Stimulated activated CD8-positive, alpha-beta memory T cell treated with anti-CD3 and anti-CD28 coated beads, Interleukin-7, amount 100 ng/mL, for 48 hours (primary cell): Measurements from ENCODE around the gene ARHGEF10L.

Source experiments
- DNase-seq, 2 donors: peaks; one replicate each; pipeline ENCODE4 v3.0.0-alpha.2; 2020; ENCODE audit warnings: low read depth in 1 of 2; ENCODE audit errors: extremely low read depth in 1 of 2

The ARHGEF10L gene

DNA sequence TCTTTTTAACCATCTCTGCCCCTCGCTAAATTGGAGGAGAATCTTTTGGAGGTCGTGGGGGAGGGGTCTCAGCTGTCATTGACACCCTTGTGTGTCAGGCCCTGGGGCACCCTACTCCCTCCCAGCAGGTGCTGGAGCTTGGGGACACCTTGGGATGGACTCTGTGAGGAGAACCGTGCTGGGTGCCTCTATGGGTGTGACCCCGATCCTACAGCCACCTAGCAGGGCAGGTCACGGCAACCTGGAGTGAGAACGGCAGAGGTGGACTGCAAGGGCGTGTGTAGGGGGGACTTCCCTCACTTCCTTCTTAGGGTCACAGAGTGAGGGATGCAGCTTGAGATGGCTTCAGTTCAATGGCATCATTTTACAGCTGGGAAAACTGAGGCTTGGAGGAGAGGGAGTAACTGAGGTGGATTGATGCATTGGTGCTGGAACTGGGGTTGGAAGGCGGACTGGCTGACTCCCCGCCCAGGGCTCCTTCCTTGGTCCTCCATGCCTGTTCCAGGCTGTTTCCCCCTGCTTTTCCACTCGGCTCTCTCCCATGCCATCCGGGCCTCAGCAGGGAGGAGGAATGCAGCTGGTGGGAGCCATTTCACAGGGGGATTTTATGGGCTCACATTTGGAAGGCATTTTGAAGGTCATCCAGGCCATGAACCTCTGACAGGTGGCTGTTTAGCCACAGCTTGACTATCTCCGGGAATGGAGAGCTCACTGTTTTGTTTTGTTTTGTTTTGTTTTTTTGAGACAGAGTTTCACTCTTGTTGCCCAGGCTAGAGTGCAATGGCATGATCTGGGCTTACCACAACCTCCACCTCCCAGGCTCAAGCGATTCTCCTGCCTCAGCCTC, 18.8 kb upstream of the ARHGEF10L start:
- DNase-seq = no peak

DNA sequence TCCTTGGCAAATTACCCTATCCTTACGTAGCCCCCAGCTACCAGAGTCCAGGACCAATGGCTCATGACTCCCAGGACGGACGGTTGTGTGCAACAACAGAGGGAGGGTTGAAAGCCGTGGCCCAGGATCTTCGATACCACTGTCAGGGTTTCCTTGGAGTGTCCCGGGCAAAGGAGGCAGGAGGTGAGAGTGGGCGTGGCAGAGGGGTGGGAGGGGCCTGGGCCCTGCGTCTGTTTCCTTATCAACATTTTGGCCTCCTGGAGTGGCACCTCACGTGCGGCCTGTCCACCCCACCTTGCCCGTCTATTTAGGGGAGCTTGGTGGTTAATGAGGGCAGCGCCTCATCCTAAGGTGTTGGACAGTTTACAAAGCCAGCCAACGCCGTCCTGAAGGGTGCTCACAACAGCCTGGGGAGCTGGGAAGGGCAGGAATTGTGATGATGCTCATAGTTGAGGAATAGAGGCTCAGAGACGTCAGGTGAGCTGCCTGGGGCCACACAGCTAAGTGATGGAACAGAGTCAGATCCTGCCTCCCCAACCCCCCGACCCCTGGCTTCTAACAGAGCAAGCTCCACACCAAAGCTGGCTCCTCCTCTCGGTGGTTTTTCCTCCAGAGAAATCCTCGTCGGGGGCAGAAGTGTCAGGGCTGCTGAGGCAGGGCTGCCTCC, 17.4 kb upstream of the ARHGEF10L start:
- no peak for DNase-seq

DNA sequence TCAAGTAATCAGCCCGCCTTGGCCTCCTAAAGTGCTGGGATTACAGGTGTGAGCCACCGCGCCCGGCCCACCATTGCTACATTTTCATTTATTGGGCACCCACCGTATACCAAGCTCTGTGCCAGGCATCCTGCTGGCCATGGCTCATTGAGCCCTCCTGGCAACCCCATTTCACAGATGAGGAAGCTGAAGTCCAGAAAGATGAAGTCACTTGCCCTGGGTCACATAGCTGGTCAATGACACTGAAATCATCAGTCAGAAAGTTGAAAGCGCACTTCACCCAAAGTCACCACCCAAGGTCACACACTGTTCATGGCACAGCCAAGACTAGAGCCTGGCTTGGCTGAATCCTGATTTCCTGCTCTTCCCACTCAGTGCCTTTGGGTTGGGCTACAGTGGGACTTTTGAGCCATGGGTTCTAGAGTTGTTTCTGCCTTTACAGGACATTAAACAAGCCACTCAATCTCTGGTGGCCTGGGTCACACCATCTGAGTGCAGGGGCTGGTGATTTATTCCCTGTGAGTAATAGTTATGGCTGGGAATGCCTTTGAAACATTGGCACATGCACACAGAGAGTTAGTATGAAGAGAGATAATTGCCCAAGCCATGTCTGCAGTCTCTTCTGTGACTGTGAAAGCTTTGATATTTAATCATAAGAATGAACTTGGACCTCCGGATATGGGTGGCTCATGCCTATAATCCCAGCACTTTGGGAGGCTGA, 16.0 kb upstream of the ARHGEF10L start:
- no peak for DNase-seq

- no peak for DNase-seq
These were observed 14.9 kb upstream of the ARHGEF10L start for GRCh38 chr1:17524645-17525044.

DNA sequence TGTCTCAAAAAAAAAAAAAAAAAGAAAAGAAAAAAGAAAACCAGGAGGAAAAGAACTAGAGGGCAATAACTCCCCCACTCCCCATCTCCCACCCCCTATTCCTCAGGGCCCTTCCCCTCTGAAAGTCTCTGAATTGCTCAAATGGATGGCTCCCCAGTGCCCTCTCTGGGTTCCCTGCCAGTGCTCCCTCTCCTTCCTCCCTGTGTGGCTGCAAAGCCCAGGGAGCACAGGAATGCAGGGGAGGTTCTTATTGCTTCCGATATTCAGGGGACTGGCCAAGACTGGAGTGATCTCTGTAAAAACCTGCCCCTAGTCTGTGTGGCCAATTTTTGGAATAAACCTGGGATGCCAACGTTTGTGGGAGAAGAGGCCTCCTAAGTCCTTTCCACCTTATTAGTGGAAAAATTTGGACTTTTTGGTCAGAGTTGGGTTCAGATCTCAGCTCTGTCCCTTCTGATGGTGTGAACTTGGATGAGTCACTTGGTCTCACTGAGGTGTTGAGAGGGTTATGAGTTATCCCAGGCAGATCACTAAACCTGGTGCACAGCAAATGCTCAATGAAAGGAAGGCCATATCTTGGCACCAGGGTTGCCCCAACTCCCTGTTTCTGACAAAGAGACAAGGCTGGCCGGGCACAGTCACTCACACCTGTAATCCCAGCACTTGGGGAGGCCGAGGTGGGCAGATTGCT, 13.4 kb upstream of the ARHGEF10L start:
- DNase-seq = no peak

GRCh38 chr1:17527036-17527914, 12.2 kb upstream of the ARHGEF10L start:
- no peak for DNase-seq

DNA sequence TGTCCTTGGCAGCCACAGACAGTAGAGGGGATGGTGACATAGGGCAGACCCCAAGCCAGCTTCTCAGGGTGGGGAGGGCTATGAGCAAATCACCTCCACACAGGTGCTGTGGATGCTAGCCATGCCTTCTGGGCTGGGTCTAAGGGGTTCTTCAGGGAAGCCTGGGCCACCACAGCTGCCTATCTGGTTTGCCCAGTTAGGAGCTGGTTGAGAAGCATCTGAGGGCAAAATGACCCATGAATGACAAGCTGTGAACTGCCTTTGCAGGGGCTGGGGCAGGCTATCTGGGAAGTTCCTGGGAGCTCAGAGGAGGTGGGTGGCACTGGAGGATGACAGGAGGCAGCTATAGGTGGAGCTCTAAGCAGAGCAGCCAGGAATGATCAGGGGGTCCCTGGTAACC, 10.1 kb upstream of the ARHGEF10L start:
- no peak for DNase-seq

DNA sequence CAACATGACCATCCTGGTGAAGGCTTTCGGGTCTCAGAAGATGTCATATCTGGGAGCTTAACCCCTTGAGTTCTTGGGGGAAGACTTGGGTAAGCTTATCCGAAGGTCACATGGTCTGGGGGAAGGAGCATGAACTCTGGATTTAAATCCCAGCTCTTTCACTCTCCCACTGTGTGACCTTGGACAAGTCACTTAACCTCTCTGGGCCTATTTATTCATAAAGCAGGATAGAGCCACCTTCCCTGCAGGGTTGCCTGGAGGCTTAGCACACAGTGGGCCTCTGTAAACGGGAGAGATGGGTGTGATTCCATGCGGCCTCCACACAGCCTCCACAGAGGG, 8.2 kb upstream of the ARHGEF10L start:
- no peak for DNase-seq

DNA sequence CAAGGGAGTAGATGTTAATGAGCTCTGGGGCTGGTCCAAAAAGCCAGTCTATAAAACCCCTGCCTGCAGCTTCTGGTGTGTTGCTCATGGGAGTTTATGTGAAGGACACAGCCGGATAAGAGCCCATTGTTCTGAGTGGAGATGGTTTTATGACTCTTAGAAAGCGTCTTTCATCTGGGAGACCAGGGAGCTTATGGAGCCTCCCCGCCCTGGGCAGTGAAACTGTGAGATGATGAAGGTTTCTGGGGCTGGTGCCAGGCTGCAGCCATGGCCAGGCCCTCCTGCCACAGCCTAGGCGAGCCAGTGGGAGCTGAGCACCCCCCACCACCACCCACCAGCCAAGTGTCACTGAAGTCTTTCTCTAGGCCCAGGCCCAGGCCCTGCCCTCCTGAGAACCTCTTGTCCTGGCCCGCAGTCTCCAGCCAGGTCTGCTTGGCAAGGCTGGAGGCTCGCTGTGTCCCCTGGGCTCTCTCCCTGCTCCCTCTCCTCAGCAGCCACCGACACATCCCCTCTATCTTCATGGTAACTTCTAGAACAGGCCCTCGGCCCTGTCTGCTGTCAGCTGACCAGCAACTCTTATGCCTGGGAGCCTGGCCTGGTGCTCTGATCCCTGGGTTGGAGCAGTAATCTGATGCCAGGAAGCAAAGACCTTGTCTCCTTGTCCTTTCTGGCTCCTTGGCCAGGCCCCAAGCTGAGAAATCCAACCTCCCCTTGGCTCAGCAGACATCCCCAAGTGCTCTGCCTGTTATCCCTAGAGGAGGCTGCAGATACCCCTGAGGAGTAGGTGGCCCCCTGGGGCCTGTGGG, 7.6 kb upstream of the ARHGEF10L start:
- no peak for DNase-seq

GRCh38 chr1:17533201-17533600, 6.3 kb upstream of the ARHGEF10L start:
- DNase-seq = no peak

- DNase-seq = no peak
These were observed 4.1 kb upstream of the ARHGEF10L start for GRCh38 chr1:17535300-17535936.

- no peak for DNase-seq
These were observed 1.5 kb upstream of the ARHGEF10L start for GRCh38 chr1:17538010-17538409.

DNA sequence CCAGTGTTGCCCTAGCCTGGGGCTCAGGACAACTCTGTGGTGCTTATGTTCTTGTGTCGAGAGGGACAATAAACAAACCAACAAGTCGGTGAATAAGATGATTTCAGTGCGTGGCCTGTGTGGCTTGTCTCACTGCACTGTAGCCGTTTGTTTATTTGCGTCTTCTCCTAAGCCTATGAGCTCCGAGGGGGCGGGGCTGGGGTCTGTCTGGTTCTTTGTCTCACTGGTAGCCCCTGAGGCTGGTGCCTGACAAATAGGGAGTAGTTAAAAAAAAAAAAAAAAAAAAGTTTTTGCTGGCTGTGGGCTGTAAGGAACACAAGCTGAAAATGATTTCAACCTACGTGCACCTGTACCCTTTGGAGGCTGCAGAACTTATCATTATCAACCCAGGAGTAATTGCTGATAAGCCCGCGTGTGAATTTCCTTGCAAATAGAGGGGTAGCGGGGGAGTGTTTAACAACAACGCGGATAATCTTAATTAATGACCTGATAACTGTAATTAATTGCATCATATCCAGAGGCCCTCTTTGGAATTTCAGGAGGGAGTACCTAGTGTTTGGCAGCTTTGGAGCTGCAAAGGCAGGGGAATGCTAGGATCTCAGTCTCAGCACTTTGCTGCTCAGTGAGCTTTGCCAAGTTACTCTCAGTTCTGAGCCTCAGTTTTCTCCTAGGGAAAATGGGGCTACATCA, 925 bp upstream of the ARHGEF10L start:
- DNase-seq = no peak

DNA sequence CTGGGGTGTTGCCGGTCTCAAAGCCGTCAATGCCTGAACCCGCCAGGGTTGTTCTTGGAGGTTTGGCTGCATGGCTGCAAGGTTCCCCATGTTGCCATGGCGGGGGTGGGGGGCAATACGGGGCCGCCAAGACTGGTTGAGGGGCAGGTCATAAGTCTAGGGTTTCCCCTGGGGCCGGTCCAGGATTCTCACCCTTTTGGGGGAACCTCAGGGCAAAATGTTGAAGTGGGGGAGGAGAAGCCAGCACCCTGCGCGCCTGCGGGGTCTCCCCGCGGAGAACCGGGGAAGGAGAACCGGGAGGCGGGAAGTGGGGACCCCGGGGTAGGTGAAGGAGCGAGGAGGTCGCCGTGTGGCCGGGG, 401 bp upstream of the ARHGEF10L start:
- DNase-seq = no peak

- DNase-seq = no peak
These were observed 930 bp downstream of the ARHGEF10L start for GRCh38 chr1:17540255-17541001.

DNA sequence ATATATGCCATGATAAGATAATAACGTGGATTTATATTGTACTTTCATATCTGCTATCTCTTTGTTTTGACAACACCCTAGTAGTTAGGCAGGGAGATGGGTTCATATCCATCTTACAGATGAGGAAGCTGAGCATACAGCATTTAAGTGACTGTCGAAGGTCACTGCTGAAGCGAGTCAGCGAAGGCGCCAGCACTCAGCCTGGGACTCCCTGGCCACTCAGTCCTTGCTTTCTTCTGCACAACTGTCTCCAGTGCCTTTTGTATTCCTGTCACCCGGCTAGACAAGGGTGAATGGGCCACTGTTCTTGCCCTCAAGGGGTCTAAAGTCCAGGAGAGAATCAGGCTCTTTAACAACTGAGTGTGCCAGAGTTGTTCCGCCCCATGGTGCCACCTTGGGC, 3.1 kb downstream of the ARHGEF10L start:
- no peak for DNase-seq

DNA sequence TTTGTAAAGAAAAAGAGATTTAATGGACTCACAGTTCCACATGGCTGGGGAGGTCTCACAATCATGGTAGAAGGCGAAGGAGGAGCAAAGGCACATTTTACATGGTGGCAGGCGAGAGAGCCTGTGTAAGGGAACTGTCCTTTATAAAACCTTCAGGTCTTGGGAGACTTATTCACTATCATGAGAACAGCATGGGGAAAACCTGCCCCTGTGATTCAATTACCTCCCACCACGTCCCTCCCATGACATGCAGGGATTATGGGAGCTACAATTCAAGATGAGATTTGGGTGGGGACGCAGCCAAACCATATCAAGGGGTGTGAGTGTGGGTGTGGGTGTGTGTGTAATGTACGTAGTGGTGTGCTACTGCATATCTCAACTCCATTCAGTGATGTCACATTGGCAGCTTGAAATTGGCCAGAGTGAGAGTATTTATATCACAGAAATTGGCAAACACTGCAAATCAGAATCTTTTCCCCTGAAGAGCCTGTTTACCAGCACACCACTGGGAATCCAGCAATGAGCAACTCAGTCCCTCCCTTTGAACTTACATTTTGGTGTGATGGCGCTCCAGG, 5.4 kb downstream of the ARHGEF10L start:
- no peak for DNase-seq

DNA sequence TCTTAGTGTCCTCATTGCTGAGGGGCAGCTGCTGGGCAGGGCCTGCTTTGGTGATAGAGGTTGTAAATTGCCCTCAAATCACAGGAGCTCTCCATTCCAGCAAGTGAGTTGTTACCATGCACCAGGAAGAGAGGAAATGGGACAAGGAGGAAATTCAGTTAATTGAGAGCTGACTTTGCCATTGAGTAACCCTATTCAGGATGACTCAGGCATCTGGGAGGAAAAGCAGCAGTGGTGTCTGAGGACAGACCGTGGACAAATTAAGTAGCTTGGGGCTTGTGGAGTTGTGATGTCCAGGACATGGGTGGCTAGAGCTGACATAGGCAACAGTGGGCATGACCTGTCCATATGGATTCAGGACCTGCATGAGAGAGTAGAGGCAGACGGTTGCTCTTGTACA, 5.9 kb downstream of the ARHGEF10L start:
- DNase-seq = no peak
